Measurements from ENCODE around the gene POLR2M.
A peak's percentile ranks its signal among the peaks of the same experiment; 100 is the strongest.

The POLR2M gene

GRCh38 chr15:57706405-57707209 is at the start of gene POLR2M:
Gene POLR2M (plus strand): TSS chr15:57706714. CDS start chr15:57706843, 129 bp downstream.
- in situ Hi-C loops (cut with MboI; ENCODE audit: low pct_unique_long_range_greater_than_20kb, low sequenced_read_pairs, unreplicated experiment): no loop called here
- TF ChIP-seq, protein P1, sequence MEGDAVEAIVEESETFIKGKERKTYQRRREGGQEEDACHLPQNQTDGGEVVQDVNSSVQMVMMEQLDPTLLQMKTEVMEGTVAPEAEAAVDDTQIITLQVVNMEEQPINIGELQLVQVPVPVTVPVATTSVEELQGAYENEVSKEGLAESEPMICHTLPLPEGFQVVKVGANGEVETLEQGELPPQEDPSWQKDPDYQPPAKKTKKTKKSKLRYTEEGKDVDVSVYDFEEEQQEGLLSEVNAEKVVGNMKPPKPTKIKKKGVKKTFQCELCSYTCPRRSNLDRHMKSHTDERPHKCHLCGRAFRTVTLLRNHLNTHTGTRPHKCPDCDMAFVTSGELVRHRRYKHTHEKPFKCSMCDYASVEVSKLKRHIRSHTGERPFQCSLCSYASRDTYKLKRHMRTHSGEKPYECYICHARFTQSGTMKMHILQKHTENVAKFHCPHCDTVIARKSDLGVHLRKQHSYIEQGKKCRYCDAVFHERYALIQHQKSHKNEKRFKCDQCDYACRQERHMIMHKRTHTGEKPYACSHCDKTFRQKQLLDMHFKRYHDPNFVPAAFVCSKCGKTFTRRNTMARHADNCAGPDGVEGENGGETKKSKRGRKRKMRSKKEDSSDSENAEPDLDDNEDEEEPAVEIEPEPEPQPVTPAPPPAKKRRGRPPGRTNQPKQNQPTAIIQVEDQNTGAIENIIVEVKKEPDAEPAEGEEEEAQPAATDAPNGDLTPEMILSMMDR (IDR thresholded peaks at IDR 0.05; ENCODE audit: extremely low read depth, insufficient read depth, missing control alignments): no peak
- peak; percentile 85 for DNase-seq (ENCODE audit: low spot score)

- in situ Hi-C loops (cut with MboI; ENCODE audit: low pct_unique_long_range_greater_than_20kb, low sequenced_read_pairs, unreplicated experiment): no loop called here
- DNase-seq (ENCODE audit: low spot score): no peak
- TF ChIP-seq, protein P1 (IDR thresholded peaks at IDR 0.05; ENCODE audit: extremely low read depth, insufficient read depth, missing control alignments): no peak
Observed at GRCh38 chr15:57657619-57658018, 48.9 kb upstream of the POLR2M start.

GRCh38 chr15:57662091-57662744 is 44.3 kb upstream of the POLR2M start:
- in situ Hi-C loops (cut with MboI; ENCODE audit: low pct_unique_long_range_greater_than_20kb, low sequenced_read_pairs, unreplicated experiment): no loop called here
- no peak for DNase-seq (ENCODE audit: low spot score)
- TF ChIP-seq, protein P1 (IDR thresholded peaks at IDR 0.05; ENCODE audit: extremely low read depth, insufficient read depth, missing control alignments): no peak

- in situ Hi-C loops (cut with MboI; ENCODE audit: low pct_unique_long_range_greater_than_20kb, low sequenced_read_pairs, unreplicated experiment): no loop called here
- no peak for DNase-seq (ENCODE audit: low spot score)
- TF ChIP-seq, protein P1 (IDR thresholded peaks at IDR 0.05; ENCODE audit: extremely low read depth, insufficient read depth, missing control alignments): no peak
Observed at GRCh38 chr15:57662802-57663201, 43.7 kb upstream of the POLR2M start.

- in situ Hi-C loops (cut with MboI; ENCODE audit: low pct_unique_long_range_greater_than_20kb, low sequenced_read_pairs, unreplicated experiment): no loop called here
- no peak for DNase-seq (ENCODE audit: low spot score)
- TF ChIP-seq, protein P1 (IDR thresholded peaks at IDR 0.05; ENCODE audit: extremely low read depth, insufficient read depth, missing control alignments): no peak
Observed at GRCh38 chr15:57663262-57663661, 43.3 kb upstream of the POLR2M start.

DNA sequence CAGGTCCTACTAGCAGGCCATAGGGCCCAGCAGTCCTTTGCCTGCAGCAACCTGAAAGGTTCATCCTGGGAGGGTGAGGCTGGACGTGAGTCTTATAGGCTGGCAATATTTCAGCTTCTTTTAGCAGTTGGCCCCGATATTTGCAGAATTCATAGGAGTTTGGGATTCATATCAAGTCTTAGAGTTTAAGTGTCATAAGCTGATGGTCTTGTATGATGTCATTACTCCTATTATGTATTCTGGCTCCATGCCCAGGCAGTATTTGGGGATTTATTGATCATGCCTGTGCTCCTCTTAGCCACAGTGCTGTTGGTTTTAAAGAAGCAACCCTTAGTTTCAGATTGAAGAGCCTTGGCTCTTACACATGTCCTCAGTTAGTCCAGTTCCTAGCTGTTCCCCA is 41.3 kb upstream of the POLR2M start:
- in situ Hi-C loops (cut with MboI; ENCODE audit: low pct_unique_long_range_greater_than_20kb, low sequenced_read_pairs, unreplicated experiment): no loop called here
- TF ChIP-seq, protein P1 (IDR thresholded peaks at IDR 0.05; ENCODE audit: extremely low read depth, insufficient read depth, missing control alignments): no peak
- no peak for DNase-seq (ENCODE audit: low spot score)

Measured in GM13977 (cell line).